Astrocyte (in vitro differentiated cells and primary cell): ENCODE results near the gene CPA1.

ENCODE experiments used
- EZH2 ChIP-seq: IDR thresholded peaks from 2 replicates; pipeline ENCODE4 v1.6.1; 2012; ENCODE audit warnings: mild to moderate bottlenecking, low read length, inconsistent platforms; ENCODE audit not compliant: insufficient read depth
- TF ChIP-seq, protein P1 (sequence below): IDR thresholded peaks from 2 replicates; pipeline ENCODE4 v1.5.1; 2011; ENCODE audit warnings: low read depth, mild to moderate bottlenecking, inconsistent platforms, low read length, moderate library complexity; ENCODE audit not compliant: insufficient read depth

DNA sequence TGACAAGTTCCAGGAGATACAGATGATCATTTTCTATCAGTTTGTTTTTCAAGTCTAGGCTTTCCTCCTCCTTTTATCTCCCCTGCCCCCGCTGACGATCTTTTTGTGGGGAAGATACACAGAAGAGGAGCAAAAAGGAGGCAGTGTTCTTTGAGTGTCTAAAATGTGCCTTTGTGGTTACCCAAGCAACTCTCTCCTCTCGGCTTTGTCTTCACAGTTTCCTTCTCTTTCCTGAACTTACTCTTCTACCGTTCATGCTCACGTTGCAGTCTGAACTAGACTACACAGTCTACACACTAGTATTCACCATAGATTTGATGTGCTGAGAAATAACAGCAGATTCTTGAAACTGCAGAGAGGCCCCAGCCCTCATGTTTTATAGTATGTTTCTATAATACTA, 36.9 kb downstream of the CPA1 start:
- TF ChIP-seq, protein P1, sequence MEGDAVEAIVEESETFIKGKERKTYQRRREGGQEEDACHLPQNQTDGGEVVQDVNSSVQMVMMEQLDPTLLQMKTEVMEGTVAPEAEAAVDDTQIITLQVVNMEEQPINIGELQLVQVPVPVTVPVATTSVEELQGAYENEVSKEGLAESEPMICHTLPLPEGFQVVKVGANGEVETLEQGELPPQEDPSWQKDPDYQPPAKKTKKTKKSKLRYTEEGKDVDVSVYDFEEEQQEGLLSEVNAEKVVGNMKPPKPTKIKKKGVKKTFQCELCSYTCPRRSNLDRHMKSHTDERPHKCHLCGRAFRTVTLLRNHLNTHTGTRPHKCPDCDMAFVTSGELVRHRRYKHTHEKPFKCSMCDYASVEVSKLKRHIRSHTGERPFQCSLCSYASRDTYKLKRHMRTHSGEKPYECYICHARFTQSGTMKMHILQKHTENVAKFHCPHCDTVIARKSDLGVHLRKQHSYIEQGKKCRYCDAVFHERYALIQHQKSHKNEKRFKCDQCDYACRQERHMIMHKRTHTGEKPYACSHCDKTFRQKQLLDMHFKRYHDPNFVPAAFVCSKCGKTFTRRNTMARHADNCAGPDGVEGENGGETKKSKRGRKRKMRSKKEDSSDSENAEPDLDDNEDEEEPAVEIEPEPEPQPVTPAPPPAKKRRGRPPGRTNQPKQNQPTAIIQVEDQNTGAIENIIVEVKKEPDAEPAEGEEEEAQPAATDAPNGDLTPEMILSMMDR: no peak
- TF ChIP-seq EZH2: no peak
